ENCODE measurements around the gene TIMP2.

GRCh38 chr17:78818932-78819331, 106.3 kb downstream of the TIMP2 start:
- TF ChIP-seq, protein P1, sequence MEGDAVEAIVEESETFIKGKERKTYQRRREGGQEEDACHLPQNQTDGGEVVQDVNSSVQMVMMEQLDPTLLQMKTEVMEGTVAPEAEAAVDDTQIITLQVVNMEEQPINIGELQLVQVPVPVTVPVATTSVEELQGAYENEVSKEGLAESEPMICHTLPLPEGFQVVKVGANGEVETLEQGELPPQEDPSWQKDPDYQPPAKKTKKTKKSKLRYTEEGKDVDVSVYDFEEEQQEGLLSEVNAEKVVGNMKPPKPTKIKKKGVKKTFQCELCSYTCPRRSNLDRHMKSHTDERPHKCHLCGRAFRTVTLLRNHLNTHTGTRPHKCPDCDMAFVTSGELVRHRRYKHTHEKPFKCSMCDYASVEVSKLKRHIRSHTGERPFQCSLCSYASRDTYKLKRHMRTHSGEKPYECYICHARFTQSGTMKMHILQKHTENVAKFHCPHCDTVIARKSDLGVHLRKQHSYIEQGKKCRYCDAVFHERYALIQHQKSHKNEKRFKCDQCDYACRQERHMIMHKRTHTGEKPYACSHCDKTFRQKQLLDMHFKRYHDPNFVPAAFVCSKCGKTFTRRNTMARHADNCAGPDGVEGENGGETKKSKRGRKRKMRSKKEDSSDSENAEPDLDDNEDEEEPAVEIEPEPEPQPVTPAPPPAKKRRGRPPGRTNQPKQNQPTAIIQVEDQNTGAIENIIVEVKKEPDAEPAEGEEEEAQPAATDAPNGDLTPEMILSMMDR (conservative IDR thresholded peaks at IDR 0.05; ENCODE audit: low read length): no peak
- no peak for TF ChIP-seq EZH2phosphoT487 (IDR thresholded peaks at IDR 0.05; ENCODE audit: borderline replicate concordance, low read depth, low read length)

Data from OCI-LY7 (cell line).